ENCODE data around the gene PHF23. TPM values are rescaled to one million over a fixed set of nuclear protein-coding genes. Genes with fewer than 3 reads are reported as not detected.

Gene PHF23
- total and polyA plus RNA-seq, 9 of the 15 experiments (the other 6 are each of a cell fraction or from before 2014, with no cell fraction given), result 7.4 to 87.5 (median 33.7) TPM

DNA sequence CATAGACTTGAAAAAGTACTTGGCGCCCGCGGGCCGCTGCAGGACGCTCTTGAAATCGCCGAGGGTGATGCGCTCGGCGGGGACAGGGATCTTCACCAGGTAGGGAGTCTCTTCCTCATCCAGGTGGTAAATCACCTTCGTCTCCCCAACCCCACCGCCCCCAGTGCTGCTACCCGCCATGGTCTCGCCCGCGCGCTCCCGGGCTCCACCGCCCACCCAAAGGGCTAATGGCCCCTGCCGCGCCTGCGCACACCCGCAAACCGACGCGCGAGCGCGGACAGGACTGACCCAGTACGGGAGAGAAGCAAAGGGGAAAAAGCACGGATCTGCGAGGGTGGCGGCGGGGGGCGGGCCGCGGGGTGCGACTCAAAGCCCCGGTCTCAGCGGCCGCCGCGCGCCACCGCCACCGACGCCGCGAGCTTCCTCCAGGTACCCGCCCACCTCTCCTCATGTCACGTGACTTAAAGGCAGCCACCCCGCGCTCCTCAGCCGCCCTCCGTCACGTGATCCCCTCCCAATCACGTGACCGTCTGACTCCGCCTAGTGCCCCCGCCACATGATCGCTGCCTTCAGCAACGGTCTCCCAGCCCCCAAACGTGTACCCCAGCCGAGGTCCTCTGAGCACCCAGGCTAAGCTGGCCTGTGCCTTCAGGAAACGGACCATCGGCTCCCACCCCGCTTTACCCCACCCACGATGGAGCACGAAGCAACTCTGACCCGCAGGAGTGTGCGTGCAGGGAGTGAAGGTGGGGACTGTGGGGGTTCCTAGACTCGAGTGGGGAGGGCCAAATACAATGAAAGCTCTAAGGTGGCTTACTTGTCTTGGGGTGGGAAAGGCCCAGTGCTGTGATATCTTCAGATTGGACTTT lies 4.9 kb downstream of the PHF23 start, which contains the start of gene DVL2 (continued):
- TF ChIP-seq, protein P1, sequence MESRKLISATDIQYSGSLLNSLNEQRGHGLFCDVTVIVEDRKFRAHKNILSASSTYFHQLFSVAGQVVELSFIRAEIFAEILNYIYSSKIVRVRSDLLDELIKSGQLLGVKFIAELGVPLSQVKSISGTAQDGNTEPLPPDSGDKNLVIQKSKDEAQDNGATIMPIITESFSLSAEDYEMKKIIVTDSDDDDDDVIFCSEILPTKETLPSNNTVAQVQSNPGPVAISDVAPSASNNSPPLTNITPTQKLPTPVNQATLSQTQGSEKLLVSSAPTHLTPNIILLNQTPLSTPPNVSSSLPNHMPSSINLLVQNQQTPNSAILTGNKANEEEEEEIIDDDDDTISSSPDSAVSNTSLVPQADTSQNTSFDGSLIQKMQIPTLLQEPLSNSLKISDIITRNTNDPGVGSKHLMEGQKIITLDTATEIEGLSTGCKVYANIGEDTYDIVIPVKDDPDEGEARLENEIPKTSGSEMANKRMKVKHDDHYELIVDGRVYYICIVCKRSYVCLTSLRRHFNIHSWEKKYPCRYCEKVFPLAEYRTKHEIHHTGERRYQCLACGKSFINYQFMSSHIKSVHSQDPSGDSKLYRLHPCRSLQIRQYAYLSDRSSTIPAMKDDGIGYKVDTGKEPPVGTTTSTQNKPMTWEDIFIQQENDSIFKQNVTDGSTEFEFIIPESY (CRISPR knock-in tag; IDR thresholded peaks at IDR 0.05), result no peak
- TF ChIP-seq, protein P2, sequence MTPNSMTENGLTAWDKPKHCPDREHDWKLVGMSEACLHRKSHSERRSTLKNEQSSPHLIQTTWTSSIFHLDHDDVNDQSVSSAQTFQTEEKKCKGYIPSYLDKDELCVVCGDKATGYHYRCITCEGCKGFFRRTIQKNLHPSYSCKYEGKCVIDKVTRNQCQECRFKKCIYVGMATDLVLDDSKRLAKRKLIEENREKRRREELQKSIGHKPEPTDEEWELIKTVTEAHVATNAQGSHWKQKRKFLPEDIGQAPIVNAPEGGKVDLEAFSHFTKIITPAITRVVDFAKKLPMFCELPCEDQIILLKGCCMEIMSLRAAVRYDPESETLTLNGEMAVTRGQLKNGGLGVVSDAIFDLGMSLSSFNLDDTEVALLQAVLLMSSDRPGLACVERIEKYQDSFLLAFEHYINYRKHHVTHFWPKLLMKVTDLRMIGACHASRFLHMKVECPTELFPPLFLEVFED (CRISPR knock-in tag; conservative IDR thresholded peaks at IDR 0.05), result peak; percentile 97
- TF ChIP-seq, protein P3, sequence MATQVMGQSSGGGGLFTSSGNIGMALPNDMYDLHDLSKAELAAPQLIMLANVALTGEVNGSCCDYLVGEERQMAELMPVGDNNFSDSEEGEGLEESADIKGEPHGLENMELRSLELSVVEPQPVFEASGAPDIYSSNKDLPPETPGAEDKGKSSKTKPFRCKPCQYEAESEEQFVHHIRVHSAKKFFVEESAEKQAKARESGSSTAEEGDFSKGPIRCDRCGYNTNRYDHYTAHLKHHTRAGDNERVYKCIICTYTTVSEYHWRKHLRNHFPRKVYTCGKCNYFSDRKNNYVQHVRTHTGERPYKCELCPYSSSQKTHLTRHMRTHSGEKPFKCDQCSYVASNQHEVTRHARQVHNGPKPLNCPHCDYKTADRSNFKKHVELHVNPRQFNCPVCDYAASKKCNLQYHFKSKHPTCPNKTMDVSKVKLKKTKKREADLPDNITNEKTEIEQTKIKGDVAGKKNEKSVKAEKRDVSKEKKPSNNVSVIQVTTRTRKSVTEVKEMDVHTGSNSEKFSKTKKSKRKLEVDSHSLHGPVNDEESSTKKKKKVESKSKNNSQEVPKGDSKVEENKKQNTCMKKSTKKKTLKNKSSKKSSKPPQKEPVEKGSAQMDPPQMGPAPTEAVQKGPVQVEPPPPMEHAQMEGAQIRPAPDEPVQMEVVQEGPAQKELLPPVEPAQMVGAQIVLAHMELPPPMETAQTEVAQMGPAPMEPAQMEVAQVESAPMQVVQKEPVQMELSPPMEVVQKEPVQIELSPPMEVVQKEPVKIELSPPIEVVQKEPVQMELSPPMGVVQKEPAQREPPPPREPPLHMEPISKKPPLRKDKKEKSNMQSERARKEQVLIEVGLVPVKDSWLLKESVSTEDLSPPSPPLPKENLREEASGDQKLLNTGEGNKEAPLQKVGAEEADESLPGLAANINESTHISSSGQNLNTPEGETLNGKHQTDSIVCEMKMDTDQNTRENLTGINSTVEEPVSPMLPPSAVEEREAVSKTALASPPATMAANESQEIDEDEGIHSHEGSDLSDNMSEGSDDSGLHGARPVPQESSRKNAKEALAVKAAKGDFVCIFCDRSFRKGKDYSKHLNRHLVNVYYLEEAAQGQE (IDR thresholded peaks at IDR 0.05; ENCODE audit: borderline replicate concordance), result peak; percentile 98
- TF ChIP-seq, protein P3 (CRISPR knock-in tag; IDR thresholded peaks at IDR 0.05; ENCODE audit: low read depth), result peak; percentile 83
- no peak for TF ChIP-seq ARID2 (IDR thresholded peaks at IDR 0.05)
- TF ChIP-seq CHD4 (IDR thresholded peaks at IDR 0.05; ENCODE audit: insufficient read depth, insufficient replicate concordance, low read depth, low read length, poor library complexity, severe bottlenecking), result no peak

Data from K562 (cell line).